Spinal cord (tissue), 10 donors: Measurements from ENCODE around the gene SKOR1. TPM values are rescaled to one million over a fixed set of nuclear protein-coding genes. Genes with fewer than 3 reads are reported as not detected.

Experiments
- DNase-seq, 6 donors: peaks; one replicate each; pipeline versions ENCODE4 v3.0.0 to v3.0.0-alpha.2; 2013 to 2015; ENCODE audit warnings: low spot score in 6 of 6, low read depth in 4 of 6
- H3K27ac ChIP-seq: one replicate; pipeline ENCODE4 v1.5.1; 2013; ENCODE audit warnings: low read depth, low read length, control low read depth
- H3K27me3 ChIP-seq: one replicate; pipeline ENCODE4 v1.6.1; 2013; ENCODE audit warnings: low read length; ENCODE audit not compliant: control insufficient read depth, insufficient read depth
- H3K36me3 ChIP-seq: one replicate; pipeline ENCODE4 v1.6.1; 2013; ENCODE audit warnings: low read length; ENCODE audit not compliant: control insufficient read depth, insufficient read depth
- H3K4me1 ChIP-seq: one replicate; pipeline ENCODE4 v1.6.1; 2013; ENCODE audit warnings: low read length; ENCODE audit not compliant: control insufficient read depth, insufficient read depth
- H3K4me3 ChIP-seq: one replicate; pipeline ENCODE4 v1.5.1; 2013; ENCODE audit warnings: low read depth, low read length, control low read depth
- H3K9me3 ChIP-seq: one replicate; pipeline ENCODE4 v1.6.1; 2013; ENCODE audit warnings: low read length; ENCODE audit not compliant: control insufficient read depth, insufficient read depth
- WGBS: methylation state at CpG from one replicate; pipeline ENCODE4 v1.1.5; 2013; ENCODE audit warnings: missing lambda C conversion rate; ENCODE audit not compliant: insufficient coverage; 5-methylcytosine and 5-hydroxymethylcytosine counted together
- polyA plus RNA-seq, 2 donors: library from polyadenylated mRNA; unstranded; fragments of 120-200 nt; gene quantifications; one replicate each; pipeline ENCODE4 v1.2.1, GENCODE V29; 2013; ENCODE audit not compliant: insufficient read length in 2 of 2
- total RNA-seq, 2 donors: library from RNA; depleted of rRNA in 1 of 2; stranded (reverse); fragments of 120-200 nt in 1 of 2; fragments of >200 nt in 1 of 2; gene quantifications; one replicate each; pipeline versions ENCODE4 v1.2.3 to v1.2.4, GENCODE V29; 2013 to 2014
- donor health status: healthy.

Gene SKOR1
- total and polyA plus RNA-seq, 4 donors, result 1.6 to 20.1 (median 10.0) TPM

GRCh38 chr15:67828969-67829646, 3.8 kb downstream of the SKOR1 start:
- H3K27ac ChIP-seq, result no peak overlapping the region
- peaks cover 61% of the 10 kb centered on the region for H3K4me1 ChIP-seq
- peaks cover 95% of the 10 kb centered on the region for H3K27me3 ChIP-seq
- H3K9me3 ChIP-seq, result no peaks in the 10 kb centered on the region
- peaks cover 16% of the 10 kb centered on the region for H3K36me3 ChIP-seq
- no peak overlapping the region for H3K4me3 ChIP-seq
- peak in 2 of 6 donors; percentile 28 to 57 for DNase-seq
- 3% methylated on average over 50 of the region's 54 CpGs for WGBS

GRCh38 chr15:67829647-67830504, 4.6 kb downstream of the SKOR1 start:
- peaks cover 63% of the 10 kb centered on the region for H3K4me1 ChIP-seq
- peaks cover 95% of the 10 kb centered on the region for H3K27me3 ChIP-seq
- peaks cover 20% of the 10 kb centered on the region for H3K36me3 ChIP-seq
- H3K9me3 ChIP-seq, result no peaks in the 10 kb centered on the region
- peak in 1 of 6 donors; percentile 40 for DNase-seq
- no peak overlapping the region for H3K27ac ChIP-seq
- 11% methylated on average over 63 of the region's 68 CpGs for WGBS
- no peak overlapping the region for H3K4me3 ChIP-seq

GRCh38 chr15:67831363-67831762, 6.1 kb downstream of the SKOR1 start:
- DNase-seq, result peak in 1 of 6 donors; percentile 7
- H3K9me3 ChIP-seq, result no peaks in the 10 kb centered on the region
- peaks cover 94% of the 10 kb centered on the region for H3K27me3 ChIP-seq
- peaks cover 19% of the 10 kb centered on the region for H3K36me3 ChIP-seq
- H3K4me3 ChIP-seq, result no peak overlapping the region
- no peak overlapping the region for H3K27ac ChIP-seq
- peaks cover 64% of the 10 kb centered on the region for H3K4me1 ChIP-seq

- H3K9me3 ChIP-seq, result no peaks in the 10 kb centered on the region
- H3K4me3 ChIP-seq, result no peak overlapping the region
- 19% methylated on average over 5 of the region's 9 CpGs for WGBS
- H3K27ac ChIP-seq, result no peak overlapping the region
- peaks cover 93% of the 10 kb centered on the region for H3K27me3 ChIP-seq
- peak in 2 of 6 donors; percentile 49 to 75 for DNase-seq
- H3K4me1 ChIP-seq, result peaks cover 68% of the 10 kb centered on the region
- H3K36me3 ChIP-seq, result peaks cover 19% of the 10 kb centered on the region
Observed at GRCh38 chr15:67832031-67832551, 6.8 kb downstream of the SKOR1 start.

GRCh38 chr15:67832897-67833709, 7.8 kb downstream of the SKOR1 start:
- Histone ChIP-seq H3K4me1 (peaks cover 67% of the 10 kb centered on the region), H3K36me3 (peaks cover 19% of the 10 kb centered on the region), H3K27me3 (peaks cover 86% of the 10 kb centered on the region), H3K4me3 (peak overlapping the region; percentile 16), H3K27ac (no peak overlapping the region), H3K9me3 (no peaks in the 10 kb centered on the region)
- 8% methylated on average over 24 of the region's 32 CpGs for WGBS
- DNase-seq, result peak in 1 of 6 donors; percentile 51

- peak overlapping the region; percentile 29 for H3K4me3 ChIP-seq
- peaks cover 66% of the 10 kb centered on the region for H3K4me1 ChIP-seq
- peak in 2 of 6 donors; percentile 56 for DNase-seq
- no peaks in the 10 kb centered on the region for H3K9me3 ChIP-seq
- peaks cover 78% of the 10 kb centered on the region for H3K27me3 ChIP-seq
- no peak overlapping the region for H3K27ac ChIP-seq
- H3K36me3 ChIP-seq, result peaks cover 13% of the 10 kb centered on the region
- 5% methylated on average over 26 of the region's 44 CpGs for WGBS
Observed at GRCh38 chr15:67833710-67834511, 8.6 kb downstream of the SKOR1 start.

GRCh38 chr15:67834581-67835296, 9.4 kb downstream of the SKOR1 start:
- H3K9me3 ChIP-seq, result no peaks in the 10 kb centered on the region
- peaks cover 62% of the 10 kb centered on the region for H3K4me1 ChIP-seq
- H3K36me3 ChIP-seq, result peaks cover 11% of the 10 kb centered on the region
- 5% methylated on average over 58 of the region's 59 CpGs for WGBS
- DNase-seq, result peak in 2 of 6 donors; percentile 36 to 47
- H3K27ac ChIP-seq, result no peak overlapping the region
- peaks cover 69% of the 10 kb centered on the region for H3K27me3 ChIP-seq
- peak overlapping the region; percentile 41 for H3K4me3 ChIP-seq

GRCh38 chr15:67835297-67836133, 10.2 kb downstream of the SKOR1 start:
- peaks cover 11% of the 10 kb centered on the region for H3K36me3 ChIP-seq
- H3K27ac ChIP-seq, result no peak overlapping the region
- DNase-seq, result peak in 2 of 6 donors; percentile 19 to 43
- H3K4me1 ChIP-seq, result peaks cover 60% of the 10 kb centered on the region
- H3K9me3 ChIP-seq, result no peaks in the 10 kb centered on the region
- peaks cover 62% of the 10 kb centered on the region for H3K27me3 ChIP-seq
- 10% methylated on average over 59 of the region's 59 CpGs for WGBS
- H3K4me3 ChIP-seq, result peak overlapping the region; percentile 41
